ENCODE results near the gene PDE6A.

DNA sequence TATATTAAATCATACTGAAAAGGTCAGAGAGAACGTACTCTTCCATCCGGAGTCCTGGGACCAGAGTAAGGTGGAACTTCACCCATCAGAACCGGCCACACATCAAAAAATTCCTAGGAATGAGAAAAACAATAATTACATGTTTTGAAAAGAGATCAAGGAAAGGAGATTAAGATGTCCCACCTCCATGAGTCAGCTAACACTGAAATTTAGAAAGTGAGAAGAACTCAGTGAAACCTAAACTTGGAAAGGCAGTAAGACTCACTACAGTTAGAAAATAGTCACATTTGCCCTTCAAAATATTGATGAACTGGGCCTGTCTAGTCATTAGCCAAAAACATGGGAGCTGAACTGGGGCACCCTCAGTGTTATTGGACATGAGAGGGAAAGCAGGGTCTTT is 23.0 kb downstream of the PDE6A start:
- TF ChIP-seq, protein P1, sequence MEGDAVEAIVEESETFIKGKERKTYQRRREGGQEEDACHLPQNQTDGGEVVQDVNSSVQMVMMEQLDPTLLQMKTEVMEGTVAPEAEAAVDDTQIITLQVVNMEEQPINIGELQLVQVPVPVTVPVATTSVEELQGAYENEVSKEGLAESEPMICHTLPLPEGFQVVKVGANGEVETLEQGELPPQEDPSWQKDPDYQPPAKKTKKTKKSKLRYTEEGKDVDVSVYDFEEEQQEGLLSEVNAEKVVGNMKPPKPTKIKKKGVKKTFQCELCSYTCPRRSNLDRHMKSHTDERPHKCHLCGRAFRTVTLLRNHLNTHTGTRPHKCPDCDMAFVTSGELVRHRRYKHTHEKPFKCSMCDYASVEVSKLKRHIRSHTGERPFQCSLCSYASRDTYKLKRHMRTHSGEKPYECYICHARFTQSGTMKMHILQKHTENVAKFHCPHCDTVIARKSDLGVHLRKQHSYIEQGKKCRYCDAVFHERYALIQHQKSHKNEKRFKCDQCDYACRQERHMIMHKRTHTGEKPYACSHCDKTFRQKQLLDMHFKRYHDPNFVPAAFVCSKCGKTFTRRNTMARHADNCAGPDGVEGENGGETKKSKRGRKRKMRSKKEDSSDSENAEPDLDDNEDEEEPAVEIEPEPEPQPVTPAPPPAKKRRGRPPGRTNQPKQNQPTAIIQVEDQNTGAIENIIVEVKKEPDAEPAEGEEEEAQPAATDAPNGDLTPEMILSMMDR (IDR thresholded peaks at IDR 0.05) = no peak
- no peak for TF ChIP-seq POLR2A (IDR thresholded peaks at IDR 0.05)
